PC-9 (cell line): ENCODE data around the gene AGRP.

ENCODE experiments used
- CTCF ChIP-seq: fragments of 200-600 bp; sonication (generic); conservative IDR thresholded peaks from 2 replicates; pipeline ENCODE4 v1.6.1; 2017; ENCODE audit warnings: mixed run types, antibody characterized with exemption, mild to moderate bottlenecking, moderate library complexity
- EZH2 ChIP-seq: fragments of 200-600 bp; sonication (generic); IDR thresholded peaks from 2 replicates; pipeline ENCODE4 v1.8.0; 2017; ENCODE audit warnings: antibody characterized with exemption, low read depth

GRCh38 chr16:67517155-67517445 lies 33.8 kb upstream of the AGRP start:
- no peak for TF ChIP-seq CTCF
- TF ChIP-seq EZH2: no peak
